ENCODE results near the gene PIAS4. TPM values are rescaled to one million over a fixed set of nuclear protein-coding genes. Genes with fewer than 3 reads are reported as not detected.

The PIAS4 gene
- total RNA-seq, 4 donors from 2014 or later: 23.0 to 32.4 (median 26.3) TPM

DNA sequence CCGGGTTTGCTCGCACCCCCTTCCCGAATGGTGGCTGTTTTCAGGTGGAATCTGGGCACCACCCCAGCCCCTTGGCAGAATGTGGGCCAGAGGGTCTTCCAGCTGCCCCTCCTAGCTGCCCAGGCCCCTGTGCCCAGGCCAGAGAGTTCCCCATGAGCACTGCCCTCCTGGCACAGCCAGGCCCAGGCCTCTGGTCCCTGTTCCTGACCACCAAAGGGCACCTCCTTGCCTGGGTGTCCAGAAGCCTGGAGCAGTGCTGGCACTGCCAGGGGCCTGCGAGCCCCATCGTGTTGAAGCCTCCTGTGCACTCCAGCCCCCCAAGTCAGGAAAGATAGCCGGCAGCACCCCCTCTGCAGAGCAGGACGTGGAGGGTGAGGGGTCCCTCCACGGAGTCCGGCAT is 23.4 kb downstream of the PIAS4 start:
- H3K27me3 ChIP-seq: no peaks in the 10 kb centered on the region
- H3K27ac ChIP-seq: peak overlapping the region; percentile 36 to 87 (median 71)
- no peak for DNase-seq (ENCODE audit: low spot score in 2 of 2)
- 60 to 78% methylated on average over 4 to 9 of the region's 9 CpGs for WGBS, 2 donors
- H3K9me3 ChIP-seq: no peaks in the 10 kb centered on the region
- peaks cover 0 to 51% (median 29%) of the 10 kb centered on the region in 4 donors for H3K4me1 ChIP-seq
- no peak overlapping the region for H3K4me3 ChIP-seq
- TF ChIP-seq EP300 (IDR thresholded peaks at IDR 0.05) (no peak), POLR2A (IDR thresholded peaks at IDR 0.05) (no peak), CTCF (IDR thresholded peaks at IDR 0.05) (no peak)
- H3K36me3 ChIP-seq: peaks cover 5 to 89% (median 21%) of the 10 kb centered on the region in 3 donors

- H3K4me3 ChIP-seq: no peak overlapping the region
- H3K27ac ChIP-seq: peak overlapping the region; percentile 48 to 87 (median 71)
- H3K27me3 ChIP-seq: no peaks in the 10 kb centered on the region
- H3K4me1 ChIP-seq: peaks cover 0 to 51% (median 29%) of the 10 kb centered on the region in 4 donors
- H3K9me3 ChIP-seq: no peaks in the 10 kb centered on the region
- no peak for DNase-seq (ENCODE audit: low spot score in 2 of 2)
- WGBS, 2 donors: 34 to 58% methylated on average over 8 to 9 of the region's 11 CpGs
- peaks cover 5 to 86% (median 21%) of the 10 kb centered on the region in 3 donors for H3K36me3 ChIP-seq
- TF ChIP-seq EP300 (IDR thresholded peaks at IDR 0.05) (no peak), POLR2A (IDR thresholded peaks at IDR 0.05) (no peak), CTCF (IDR thresholded peaks at IDR 0.05) (no peak)
Measured at GRCh38 chr19:4031420-4031819, 23.9 kb downstream of the PIAS4 start.

DNA sequence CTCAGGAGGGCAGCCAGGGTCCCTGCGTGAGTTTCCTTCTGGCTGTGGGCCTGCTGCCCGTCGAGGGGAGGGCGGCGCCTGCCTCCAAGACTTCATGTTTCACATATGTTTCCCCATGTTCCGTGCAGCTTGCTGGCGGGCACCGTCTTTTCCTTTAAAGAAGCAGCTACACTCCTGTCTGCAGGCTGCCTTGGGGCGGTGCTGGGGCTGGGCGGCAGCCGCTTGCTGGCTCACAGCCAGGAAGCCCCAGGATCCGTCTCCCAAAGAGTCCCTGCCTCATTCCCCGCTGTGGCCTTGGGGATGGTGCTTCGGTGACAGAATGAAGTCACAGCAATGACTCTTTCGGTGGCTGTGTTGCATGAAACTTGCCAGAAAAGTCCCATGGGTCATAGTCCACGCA is 24.9 kb downstream of the PIAS4 start:
- TF ChIP-seq POLR2A (IDR thresholded peaks at IDR 0.05): no peak
- TF ChIP-seq EP300 (IDR thresholded peaks at IDR 0.05): no peak
- no peak for TF ChIP-seq CTCF (IDR thresholded peaks at IDR 0.05)
- peaks cover 0 to 54% (median 29%) of the 10 kb centered on the region in 4 donors for H3K4me1 ChIP-seq
- DNase-seq (ENCODE audit: low spot score in 2 of 2): no peak
- peaks cover 5 to 86% (median 21%) of the 10 kb centered on the region in 3 donors for H3K36me3 ChIP-seq
- 28 to 40% methylated on average over 11 to 16 of the region's 16 CpGs for WGBS, 2 donors
- H3K27ac ChIP-seq: peak overlapping the region; percentile 27 to 87 (median 71)
- no peaks in the 10 kb centered on the region for H3K9me3 ChIP-seq
- no peak overlapping the region for H3K4me3 ChIP-seq
- H3K27me3 ChIP-seq: no peaks in the 10 kb centered on the region

DNA sequence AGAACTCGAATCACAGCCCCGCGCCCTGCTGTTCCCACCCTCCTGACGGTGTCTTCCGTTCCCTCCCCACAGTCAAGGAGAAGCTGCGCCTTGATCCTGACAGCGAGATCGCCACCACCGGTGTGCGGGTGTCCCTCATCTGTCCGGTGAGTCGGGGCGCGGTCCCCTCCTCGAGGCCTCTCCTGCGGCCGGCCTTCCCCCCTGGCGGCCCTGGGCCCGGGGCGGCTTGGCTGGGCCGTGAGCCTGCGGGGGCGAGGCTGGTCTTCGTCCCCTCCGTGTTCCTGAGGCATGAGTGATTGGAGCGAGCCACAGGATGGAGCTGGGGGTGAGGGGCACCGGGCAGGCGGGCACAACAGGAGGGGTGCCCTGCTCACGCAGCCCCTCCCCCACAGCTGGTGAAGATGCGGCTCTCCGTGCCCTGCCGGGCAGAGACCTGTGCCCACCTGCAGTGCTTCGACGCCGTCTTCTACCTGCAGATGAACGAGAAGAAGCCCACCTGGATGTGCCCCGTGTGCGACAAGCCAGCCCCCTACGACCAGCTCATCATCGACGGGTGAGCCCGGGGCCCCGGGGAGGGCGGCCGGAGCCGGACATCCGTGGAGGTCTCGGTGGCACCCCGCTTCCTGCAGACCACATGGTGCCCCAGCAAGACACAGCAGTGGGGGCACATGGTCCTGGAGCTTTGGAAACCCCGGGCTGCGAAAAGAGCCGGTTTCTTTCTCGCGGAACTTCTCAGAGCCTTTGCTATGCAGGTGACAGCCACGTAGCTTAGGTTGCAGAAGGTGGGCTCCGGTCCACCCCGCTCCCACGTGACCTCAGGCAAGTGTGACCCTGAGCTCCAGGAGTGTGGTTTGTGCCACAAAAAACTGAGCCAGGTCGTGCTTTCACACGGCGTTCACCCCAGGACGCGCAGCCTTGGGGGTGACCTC is 25.8 kb downstream of the PIAS4 start:
- Histone ChIP-seq H3K27me3 (no peaks in the 10 kb centered on the region), H3K27ac (peak overlapping the region; percentile 34 to 87 (median 72)), H3K9me3 (no peaks in the 10 kb centered on the region), H3K4me1 (peaks cover 0 to 60% (median 29%) of the 10 kb centered on the region in 4 donors), H3K36me3 (peaks cover 5 to 86% (median 21%) of the 10 kb centered on the region in 3 donors), H3K4me3 (no peak overlapping the region)
- no peak for DNase-seq (ENCODE audit: low spot score in 2 of 2)
- no peak for TF ChIP-seq POLR2A (IDR thresholded peaks at IDR 0.05)
- WGBS, 2 donors: 81 to 86% methylated on average over 40 to 63 of the region's 63 CpGs

DNA sequence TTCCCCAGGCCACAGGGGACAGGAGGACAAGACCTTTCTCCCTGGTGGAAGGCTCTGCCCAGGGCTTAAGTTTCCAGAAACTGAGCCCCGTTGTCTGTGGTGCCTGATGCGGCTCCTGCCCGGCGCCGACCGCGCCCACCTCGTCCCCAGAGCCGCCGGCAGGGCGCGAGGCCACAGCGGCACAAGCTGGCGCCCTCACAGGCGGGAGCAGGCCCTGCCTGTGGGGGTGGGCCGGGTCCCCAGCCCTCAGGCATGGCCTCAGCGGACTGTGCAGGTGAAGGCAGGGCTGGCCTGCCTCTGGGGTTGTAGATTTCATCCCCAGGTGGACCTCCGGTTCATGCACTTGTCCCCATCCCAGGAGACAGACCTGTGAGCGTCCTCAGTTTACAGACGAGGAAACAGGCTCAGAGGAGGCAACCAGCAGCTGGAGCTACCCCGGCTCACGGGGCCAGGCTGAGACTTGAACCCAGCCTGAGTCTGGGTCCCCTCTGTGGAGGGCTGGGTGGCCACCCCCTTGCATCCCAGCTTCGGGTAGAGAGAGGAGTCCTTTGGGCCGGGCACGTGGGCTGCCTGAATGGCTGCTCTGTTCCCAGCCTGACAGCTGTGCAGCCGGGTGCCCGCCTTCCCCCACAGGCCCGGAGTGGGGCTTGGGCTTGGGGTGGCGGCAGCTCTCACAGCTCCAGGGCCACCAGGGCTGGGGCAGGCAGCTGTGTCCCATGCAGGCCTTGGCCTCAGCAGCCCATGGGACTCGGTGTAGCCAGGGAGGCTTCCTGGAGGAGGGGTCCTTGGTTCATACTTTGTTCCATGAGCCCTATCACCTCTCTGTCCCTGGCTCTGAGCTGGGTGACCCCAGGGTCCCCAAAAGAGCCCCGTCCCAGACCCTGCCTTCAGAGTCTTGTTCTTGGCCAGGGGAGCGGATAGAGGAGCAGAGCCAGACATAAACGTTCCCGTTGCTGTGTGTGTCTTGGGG is 26.8 kb downstream of the PIAS4 start:
- DNase-seq (ENCODE audit: low spot score in 2 of 2): no peak
- H3K27me3 ChIP-seq: no peaks in the 10 kb centered on the region
- WGBS, 2 donors: 41 to 56% methylated on average over 19 to 20 of the region's 34 CpGs
- TF ChIP-seq EP300 (IDR thresholded peaks at IDR 0.05) (peak in 1 of 2 donors; percentile 54), POLR2A (IDR thresholded peaks at IDR 0.05) (no peak)
- no peak overlapping the region for H3K4me3 ChIP-seq
- H3K36me3 ChIP-seq: peaks cover 0 to 82% (median 11%) of the 10 kb centered on the region in 3 donors
- H3K9me3 ChIP-seq: no peaks in the 10 kb centered on the region
- peak overlapping the region; percentile 56 to 87 (median 72) for H3K27ac ChIP-seq
- H3K4me1 ChIP-seq: peaks cover 0 to 68% (median 29%) of the 10 kb centered on the region in 4 donors
